Panc1 (cell line): ENCODE measurements around the gene PQBP1. TPM values are rescaled to one million over a fixed set of nuclear protein-coding genes. Genes with fewer than 3 reads are reported as not detected.

ENCODE experiments used
- ATAC-seq: fragments of 200-7000 bp; cut with Tn5 transposase; 2 replicates; pipeline ENCODE4 v1.9.1; 2020; ENCODE audit warnings: mild to moderate bottlenecking, moderate library complexity
- BruUV-seq: library from RNA; stranded (reverse); fragments of 400-500 nt; replicated peaks from 2 replicates; lab custom pipeline; 2021; lab: Mats Ljungman, UMichigan
- CTCF ChIA-PET: fragments of 300-600 bp; sonication (Branson Sonifier 250); formaldehyde crosslinking; loops from one replicate; lab custom pipeline; 2022; ENCODE audit warnings: antibody characterized with exemption; lab: Charles Lee
- POLR2A ChIA-PET: fragments of 300-600 bp; sonication (Branson Sonifier 250); formaldehyde crosslinking; loops from one replicate; lab custom pipeline; 2022; ENCODE audit warnings: antibody characterized with exemption; lab: Charles Lee
- DNase-seq: peaks from one replicate; pipeline ENCODE4 v3.0.0-alpha.2; 2010; ENCODE audit warnings: low read depth, low spot score
- H3K27ac ChIP-seq: 2 replicates; pipeline ENCODE4 v1.5.1; 2011; ENCODE audit warnings: mild to moderate bottlenecking, low read length, inconsistent platforms
- H3K27me3 ChIP-seq: fragments of 200-500 bp; sonication (Bioruptor generic); 2 replicates; pipeline ENCODE4 v1.6.0; 2014; ENCODE audit warnings: low read length, inconsistent platforms; ENCODE audit not compliant: control insufficient read depth, insufficient read depth
- H3K36me3 ChIP-seq: fragments of 200-500 bp; sonication (Bioruptor generic); 2 replicates; pipeline ENCODE4 v1.5.1; 2014; ENCODE audit warnings: inconsistent platforms, mild to moderate bottlenecking, low read length, moderate library complexity; ENCODE audit not compliant: control insufficient read depth, insufficient read depth
- H3K4me1 ChIP-seq: 2 replicates; pipeline ENCODE4 v1.5.1; 2011; ENCODE audit warnings: inconsistent platforms, mild to moderate bottlenecking, low read length, moderate library complexity; ENCODE audit not compliant: control insufficient read depth, insufficient read depth
- H3K4me3 ChIP-seq, 2 experiments: 2 replicates each; pipeline ENCODE4 v1.5.1; 2011 to 2012; ENCODE audit warnings: low read depth in 2 of 2, low read length in 2 of 2, mild to moderate bottlenecking in 2 of 2, inconsistent platforms in 1 of 2, moderate library complexity in 1 of 2
- H3K9me3 ChIP-seq: fragments of 200-500 bp; sonication (Bioruptor generic); 2 replicates; pipeline ENCODE4 v1.5.1; 2014; ENCODE audit warnings: low read depth, mild to moderate bottlenecking, inconsistent platforms, low read length, moderate library complexity; ENCODE audit not compliant: control insufficient read depth, insufficient read depth
- POLR2AphosphoS5 ChIP-seq: IDR thresholded peaks from 2 replicates; pipeline ENCODE4 v1.6.1; 2012; ENCODE audit warnings: mild to moderate bottlenecking, low read depth, low read length, moderate library complexity
- SIN3A ChIP-seq: IDR thresholded peaks from 2 replicates; pipeline ENCODE4 v1.6.1; 2012; ENCODE audit warnings: low read depth, mild to moderate bottlenecking, low read length, moderate library complexity, borderline replicate concordance; ENCODE audit not compliant: insufficient read depth
- TCF7L2 ChIP-seq: IDR thresholded peaks from 2 replicates; pipeline ENCODE4 v1.6.1; 2011; ENCODE audit warnings: mild to moderate bottlenecking, low read depth, low read length, inconsistent platforms
- in situ Hi-C: cut with HindIII; loops from 2 replicates; pipeline ENCODE4 v1.10.0; 2016; ENCODE audit warnings: low sequenced_read_pairs, low pct_unique_long_range_greater_than_20kb
- intact Hi-C: fragments of 100-400 bp; cut with micrococcal nuclease; formaldehyde crosslinking; loops from one replicate; pipeline ENCODE4 v1.10.0; 2022; ENCODE audit not compliant: unreplicated experiment
- total RNA-seq: library from RNA; stranded (reverse); gene quantifications from one replicate; pipeline ENCODE4 v1.2.1, GENCODE V29; 2021; ENCODE audit not compliant: unreplicated experiment
- TF ChIP-seq, protein P1 (sequence below): fragments of 450-650 bp; IDR thresholded peaks from 2 replicates; pipeline ENCODE4 v1.5.1; 2017; ENCODE audit warnings: mild to moderate bottlenecking
- TF ChIP-seq, protein P2 (sequence below), 2 experiments: IDR thresholded peaks; 2 replicates each; pipeline ENCODE4 v1.6.1; 2011 to 2012; ENCODE audit warnings: low read depth in 2 of 2, control low read depth in 1 of 2, low read length in 1 of 2, mild to moderate bottlenecking in 1 of 2, moderate library complexity in 1 of 2; ENCODE audit not compliant: insufficient read depth in 1 of 2

Gene PQBP1
- total RNA-seq, 1 experiment from 2014 or later, result 136 TPM

DNA sequence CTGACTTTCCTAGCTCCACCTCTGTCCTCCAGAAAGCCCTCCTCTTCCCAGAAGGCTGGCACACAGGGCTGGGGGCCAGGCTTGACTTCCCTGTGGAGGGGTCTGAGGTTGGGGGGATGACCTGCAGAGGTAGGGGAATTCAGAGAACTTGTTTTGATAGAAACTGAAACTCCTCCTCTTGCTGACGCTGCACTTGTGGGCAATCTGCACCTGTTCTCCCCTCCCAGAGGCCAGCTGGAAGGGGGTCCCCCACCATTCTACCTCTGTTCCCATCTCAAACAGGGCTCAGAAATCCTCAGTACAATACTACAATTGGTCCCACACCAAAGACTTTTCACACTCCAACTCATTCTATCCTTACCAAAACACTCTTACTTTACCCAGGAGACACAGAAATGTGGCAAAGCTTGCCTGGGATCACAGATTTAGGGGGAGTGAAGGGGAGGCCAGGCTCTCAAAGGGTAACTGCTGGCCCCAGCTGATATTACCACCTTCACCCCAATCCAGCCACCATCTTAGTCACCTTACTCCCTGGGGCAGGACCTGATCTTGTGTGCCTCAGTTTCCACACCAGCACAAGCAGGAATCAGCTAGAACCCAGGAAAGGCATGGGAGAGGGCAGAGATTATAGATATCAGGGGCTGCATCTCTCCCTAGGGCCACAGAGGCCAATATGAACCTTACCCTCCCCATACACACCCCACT, 41.1 kb downstream of the PQBP1 start:
- H3K36me3 ChIP-seq, result no peaks in the 10 kb centered on the region; the same call in 1 of the 2 replicates
- intact Hi-C loops, result no loop called here

DNA sequence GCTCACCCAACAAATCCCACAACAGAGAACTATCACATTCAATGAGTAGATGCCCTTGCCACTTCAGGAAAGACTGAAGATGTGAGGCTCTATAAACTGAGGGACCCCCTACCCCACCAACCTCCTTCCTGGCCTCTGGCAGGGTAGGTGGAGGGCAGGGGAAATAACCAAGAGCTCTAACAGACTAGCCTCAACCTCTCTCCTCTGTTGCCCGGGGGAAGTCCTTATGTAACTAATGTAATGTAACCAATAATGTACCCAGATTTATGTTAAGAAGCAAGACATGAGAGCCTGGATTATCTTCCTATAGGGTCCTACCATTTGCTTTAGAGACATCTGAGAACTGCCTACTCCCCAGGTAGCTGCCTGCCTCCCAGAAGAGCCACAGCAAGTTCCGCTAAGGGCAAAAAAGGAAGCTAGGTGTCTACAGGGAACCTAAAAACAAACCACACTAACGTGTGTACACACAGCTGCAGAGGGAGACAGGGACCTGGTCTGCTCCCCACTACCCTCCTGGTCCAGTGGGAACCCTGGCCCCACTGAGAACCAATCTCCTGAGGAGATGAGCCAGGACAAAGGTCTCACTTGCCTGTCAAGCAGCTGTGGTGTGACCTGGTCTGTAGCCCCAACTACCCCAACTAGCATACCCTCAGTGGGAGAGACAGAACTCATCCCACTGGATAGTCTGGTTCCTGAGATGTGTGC, 41.9 kb downstream of the PQBP1 start:
- CTCF ChIA-PET, result no interaction called here
- BruUV-seq, result no TSS peak
- no peak for DNase-seq
- H3K9me3 ChIP-seq, result no peaks in the 10 kb centered on the region
- H3K4me3 ChIP-seq, result no peak overlapping the region
- H3K4me1 ChIP-seq, result no peaks in the 10 kb centered on the region
- POLR2A ChIA-PET, result no interaction called here
- H3K27me3 ChIP-seq, result no peaks in the 10 kb centered on the region
- ATAC-seq, result no peak
- intact Hi-C loops (no loop called here), in situ Hi-C loops (no loop called here)
- TF ChIP-seq TCF7L2 (no peak), SIN3A (no peak), POLR2AphosphoS5 (no peak)
- TF ChIP-seq, protein P1, sequence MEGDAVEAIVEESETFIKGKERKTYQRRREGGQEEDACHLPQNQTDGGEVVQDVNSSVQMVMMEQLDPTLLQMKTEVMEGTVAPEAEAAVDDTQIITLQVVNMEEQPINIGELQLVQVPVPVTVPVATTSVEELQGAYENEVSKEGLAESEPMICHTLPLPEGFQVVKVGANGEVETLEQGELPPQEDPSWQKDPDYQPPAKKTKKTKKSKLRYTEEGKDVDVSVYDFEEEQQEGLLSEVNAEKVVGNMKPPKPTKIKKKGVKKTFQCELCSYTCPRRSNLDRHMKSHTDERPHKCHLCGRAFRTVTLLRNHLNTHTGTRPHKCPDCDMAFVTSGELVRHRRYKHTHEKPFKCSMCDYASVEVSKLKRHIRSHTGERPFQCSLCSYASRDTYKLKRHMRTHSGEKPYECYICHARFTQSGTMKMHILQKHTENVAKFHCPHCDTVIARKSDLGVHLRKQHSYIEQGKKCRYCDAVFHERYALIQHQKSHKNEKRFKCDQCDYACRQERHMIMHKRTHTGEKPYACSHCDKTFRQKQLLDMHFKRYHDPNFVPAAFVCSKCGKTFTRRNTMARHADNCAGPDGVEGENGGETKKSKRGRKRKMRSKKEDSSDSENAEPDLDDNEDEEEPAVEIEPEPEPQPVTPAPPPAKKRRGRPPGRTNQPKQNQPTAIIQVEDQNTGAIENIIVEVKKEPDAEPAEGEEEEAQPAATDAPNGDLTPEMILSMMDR, result no peak
- TF ChIP-seq, protein P2, sequence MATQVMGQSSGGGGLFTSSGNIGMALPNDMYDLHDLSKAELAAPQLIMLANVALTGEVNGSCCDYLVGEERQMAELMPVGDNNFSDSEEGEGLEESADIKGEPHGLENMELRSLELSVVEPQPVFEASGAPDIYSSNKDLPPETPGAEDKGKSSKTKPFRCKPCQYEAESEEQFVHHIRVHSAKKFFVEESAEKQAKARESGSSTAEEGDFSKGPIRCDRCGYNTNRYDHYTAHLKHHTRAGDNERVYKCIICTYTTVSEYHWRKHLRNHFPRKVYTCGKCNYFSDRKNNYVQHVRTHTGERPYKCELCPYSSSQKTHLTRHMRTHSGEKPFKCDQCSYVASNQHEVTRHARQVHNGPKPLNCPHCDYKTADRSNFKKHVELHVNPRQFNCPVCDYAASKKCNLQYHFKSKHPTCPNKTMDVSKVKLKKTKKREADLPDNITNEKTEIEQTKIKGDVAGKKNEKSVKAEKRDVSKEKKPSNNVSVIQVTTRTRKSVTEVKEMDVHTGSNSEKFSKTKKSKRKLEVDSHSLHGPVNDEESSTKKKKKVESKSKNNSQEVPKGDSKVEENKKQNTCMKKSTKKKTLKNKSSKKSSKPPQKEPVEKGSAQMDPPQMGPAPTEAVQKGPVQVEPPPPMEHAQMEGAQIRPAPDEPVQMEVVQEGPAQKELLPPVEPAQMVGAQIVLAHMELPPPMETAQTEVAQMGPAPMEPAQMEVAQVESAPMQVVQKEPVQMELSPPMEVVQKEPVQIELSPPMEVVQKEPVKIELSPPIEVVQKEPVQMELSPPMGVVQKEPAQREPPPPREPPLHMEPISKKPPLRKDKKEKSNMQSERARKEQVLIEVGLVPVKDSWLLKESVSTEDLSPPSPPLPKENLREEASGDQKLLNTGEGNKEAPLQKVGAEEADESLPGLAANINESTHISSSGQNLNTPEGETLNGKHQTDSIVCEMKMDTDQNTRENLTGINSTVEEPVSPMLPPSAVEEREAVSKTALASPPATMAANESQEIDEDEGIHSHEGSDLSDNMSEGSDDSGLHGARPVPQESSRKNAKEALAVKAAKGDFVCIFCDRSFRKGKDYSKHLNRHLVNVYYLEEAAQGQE (IDR thresholded peaks at IDR 0.05; ENCODE audit: insufficient read depth in 1 of 2, low read depth in 2 of 2, low read length in 1 of 2), result no peak
- H3K36me3 ChIP-seq, result no peaks in the 10 kb centered on the region
- no peak overlapping the region for H3K27ac ChIP-seq

More for the DNA sequence above, 41.1 kb downstream of the PQBP1 start:
- Histone ChIP-seq H3K27me3 (no peaks in the 10 kb centered on the region), H3K9me3 (no peaks in the 10 kb centered on the region), H3K27ac (no peak overlapping the region), H3K4me1 (no peaks in the 10 kb centered on the region), H3K4me3 (no peak overlapping the region)
- ChIA-PET POLR2A (no interaction called here), CTCF (no interaction called here)
- no peak for DNase-seq
- in situ Hi-C loops, result no loop called here
- ATAC-seq, result no peak
- TF ChIP-seq POLR2AphosphoS5 (no peak), SIN3A (no peak), TCF7L2 (no peak)
- TF ChIP-seq, protein P2 (IDR thresholded peaks at IDR 0.05; ENCODE audit: insufficient read depth in 1 of 2, low read depth in 2 of 2, low read length in 1 of 2), result no peak
- TF ChIP-seq, protein P1, result no peak
- BruUV-seq, result no TSS peak
